Endothelial cell (in vitro differentiated cells): ENCODE data around the gene SPAG17. TPM values are rescaled to one million over a fixed set of nuclear protein-coding genes. Genes with fewer than 3 reads are reported as not detected.

Source experiments
- DNase-seq: peaks from one replicate; pipeline ENCODE4 v3.0.0; 2021; ENCODE audit warnings: low spot score
- H3K27ac Mint-ChIP-seq: one replicate; pipeline ENCODE4 v1.8.0; 2021; ENCODE audit warnings: mixed read lengths, inconsistent platforms; ENCODE audit not compliant: unreplicated experiment
- H3K27me3 Mint-ChIP-seq: one replicate; pipeline ENCODE4 v1.8.0; 2021; ENCODE audit warnings: mild to moderate bottlenecking, moderate library complexity, mixed read lengths, inconsistent platforms; ENCODE audit not compliant: unreplicated experiment
- H3K36me3 Mint-ChIP-seq: one replicate; pipeline ENCODE4 v1.8.0; 2021; ENCODE audit warnings: mild to moderate bottlenecking, low read depth, mixed read lengths, inconsistent platforms; ENCODE audit not compliant: unreplicated experiment
- H3K4me1 Mint-ChIP-seq: one replicate; pipeline ENCODE4 v1.8.0; 2021; ENCODE audit warnings: mild to moderate bottlenecking, mixed read lengths, inconsistent platforms; ENCODE audit not compliant: unreplicated experiment
- H3K4me3 Mint-ChIP-seq: one replicate; pipeline ENCODE4 v1.8.0; 2021; ENCODE audit warnings: mild to moderate bottlenecking, mixed read lengths, inconsistent platforms; ENCODE audit not compliant: unreplicated experiment
- H3K9me3 Mint-ChIP-seq: one replicate; pipeline ENCODE4 v1.8.0; 2021; ENCODE audit warnings: mixed read lengths, inconsistent platforms; ENCODE audit not compliant: unreplicated experiment
- CTCF ChIP-seq: fragments of 200-600 bp; sonication (generic); IDR thresholded peaks from one replicate; pipeline ENCODE4 v1.5.0; 2021; ENCODE audit warnings: antibody characterized with exemption; ENCODE audit not compliant: unreplicated experiment
- total RNA-seq: library from RNA; stranded (reverse); fragmentation: NEBNext Ultra II Directional; extraction: Animal tissue kit (Norgen Biotek cat#: 25700); gene quantifications from one replicate; pipeline ENCODE4 v1.2.1, GENCODE V29; 2021; ENCODE audit not compliant: unreplicated experiment

SPAG17 gene
- total RNA-seq, 1 donor from 2014 or later: 9.5 TPM

- TF ChIP-seq CTCF: no peak
- Mint-ChIP-seq H3K4me3 (no peak overlapping the region), H3K27me3 (no peaks in the 10 kb centered on the region), H3K27ac (no peak overlapping the region), H3K4me1 (peaks cover 8% of the 10 kb centered on the region), H3K36me3 (no peaks in the 10 kb centered on the region), H3K9me3 (no peaks in the 10 kb centered on the region)
- DNase-seq: no peak
Observed at GRCh38 chr1:118214866-118215265, 29.8 kb upstream of the SPAG17 start.

- no peaks in the 10 kb centered on the region for H3K4me1 Mint-ChIP-seq
- no peak for TF ChIP-seq CTCF
- no peak for DNase-seq
- H3K9me3 Mint-ChIP-seq: no peaks in the 10 kb centered on the region
- no peak overlapping the region for H3K27ac Mint-ChIP-seq
- H3K36me3 Mint-ChIP-seq: no peaks in the 10 kb centered on the region
- H3K27me3 Mint-ChIP-seq: no peaks in the 10 kb centered on the region
- H3K4me3 Mint-ChIP-seq: no peak overlapping the region
Observed at GRCh38 chr1:118210723-118211110, 25.7 kb upstream of the SPAG17 start.

- no peak for DNase-seq
- no peak overlapping the region for H3K27ac Mint-ChIP-seq
- no peaks in the 10 kb centered on the region for H3K4me1 Mint-ChIP-seq
- no peaks in the 10 kb centered on the region for H3K9me3 Mint-ChIP-seq
- no peaks in the 10 kb centered on the region for H3K27me3 Mint-ChIP-seq
- H3K36me3 Mint-ChIP-seq: no peaks in the 10 kb centered on the region
- H3K4me3 Mint-ChIP-seq: no peak overlapping the region
- no peak for TF ChIP-seq CTCF
Observed at GRCh38 chr1:118210051-118210722, 25.2 kb upstream of the SPAG17 start.

GRCh38 chr1:118209648-118210047 is 24.6 kb upstream of the SPAG17 start:
- DNase-seq: no peak
- no peaks in the 10 kb centered on the region for H3K9me3 Mint-ChIP-seq
- H3K27ac Mint-ChIP-seq: no peak overlapping the region
- no peak overlapping the region for H3K4me3 Mint-ChIP-seq
- no peak for TF ChIP-seq CTCF
- H3K27me3 Mint-ChIP-seq: no peaks in the 10 kb centered on the region
- no peaks in the 10 kb centered on the region for H3K36me3 Mint-ChIP-seq
- H3K4me1 Mint-ChIP-seq: no peaks in the 10 kb centered on the region

GRCh38 chr1:118206966-118207365 is 21.9 kb upstream of the SPAG17 start:
- Mint-ChIP-seq H3K27me3 (no peaks in the 10 kb centered on the region), H3K9me3 (no peaks in the 10 kb centered on the region), H3K4me3 (no peak overlapping the region), H3K36me3 (no peaks in the 10 kb centered on the region), H3K27ac (no peak overlapping the region), H3K4me1 (no peaks in the 10 kb centered on the region)
- DNase-seq: no peak
- no peak for TF ChIP-seq CTCF
